OCI-LY3 (cell line): ENCODE data around the gene SMIM43.

Experiments used
- H2AFZ ChIP-seq: fragments of 200-600, 300-600 bp; shearing (Covaris generic); 2 replicates; pipeline ENCODE4 v1.6.0; 2014; ENCODE audit warnings: antibody characterized with exemption, low read depth, low read length
- H3K27ac ChIP-seq: fragments of 200-600, 300-600 bp; sonication (generic); 2 replicates; pipeline ENCODE4 v1.5.1; 2014; ENCODE audit warnings: mild to moderate bottlenecking, low read length, moderate library complexity, mixed read lengths
- H3K27me3 ChIP-seq: fragments of 200-600, 300-600 bp; sonication (generic); 2 replicates; pipeline ENCODE4 v1.6.1; 2014; ENCODE audit warnings: low read depth, low read length, mixed read lengths
- H3K36me3 ChIP-seq: fragments of 200-600, 300-600 bp; sonication (generic); replicated peaks from 2 replicates; pipeline ENCODE3; 2014; ENCODE audit warnings: low read depth, low read length, mixed read lengths
- H3K4me1 ChIP-seq: fragments of 300-600, 200-600 bp; sonication (generic); 2 replicates; pipeline ENCODE4 v1.6.1; 2014; ENCODE audit warnings: low read length, mixed read lengths
- H3K4me2 ChIP-seq: fragments of 200-600, 300-600 bp; sonication (generic); 2 replicates; pipeline ENCODE4 v1.6.1; 2014; ENCODE audit warnings: low read length, mixed read lengths
- H3K4me3 ChIP-seq: fragments of 300-600, 200-600 bp; sonication (generic); 2 replicates; pipeline ENCODE4 v1.5.1; 2014; ENCODE audit warnings: antibody characterized with exemption, mild to moderate bottlenecking, low read length, moderate library complexity
- H3K79me2 ChIP-seq: fragments of 300-600, 200-600 bp; shearing (Covaris generic); 2 replicates; pipeline ENCODE4 v1.6.1; 2014; ENCODE audit warnings: mild to moderate bottlenecking, low read length, mixed read lengths
- H3K9ac ChIP-seq: fragments of 300-600, 200-600 bp; shearing (Covaris generic); 2 replicates; pipeline ENCODE4 v1.6.0; 2014; ENCODE audit warnings: mild to moderate bottlenecking, low read length, moderate library complexity
- H3K9me3 ChIP-seq: fragments of 200-600, 300-600 bp; shearing (Covaris generic); 2 replicates; pipeline ENCODE4 v1.6.1; 2014; ENCODE audit warnings: low read length, mixed read lengths; ENCODE audit not compliant: insufficient read depth
- H4K20me1 ChIP-seq: fragments of 200-600, 300-600 bp; sonication (generic); 2 replicates; pipeline ENCODE4 v1.6.1; 2016; ENCODE audit warnings: low read length, mixed read lengths; ENCODE audit not compliant: insufficient read depth
- EZH2phosphoT487 ChIP-seq: fragments of 200-600 bp; shearing (Covaris generic); IDR thresholded peaks from 2 replicates; pipeline ENCODE4 v1.6.1; 2018; ENCODE audit warnings: antibody characterized with exemption, mixed run types, low read depth
- TF ChIP-seq, protein P1 (sequence below): fragments of 200-600, 300-600 bp; sonication (generic); IDR thresholded peaks from 2 replicates; pipeline ENCODE4 v1.5.1; 2014; ENCODE audit warnings: antibody characterized with exemption, low read length, low read depth

Gene SMIM43

DNA sequence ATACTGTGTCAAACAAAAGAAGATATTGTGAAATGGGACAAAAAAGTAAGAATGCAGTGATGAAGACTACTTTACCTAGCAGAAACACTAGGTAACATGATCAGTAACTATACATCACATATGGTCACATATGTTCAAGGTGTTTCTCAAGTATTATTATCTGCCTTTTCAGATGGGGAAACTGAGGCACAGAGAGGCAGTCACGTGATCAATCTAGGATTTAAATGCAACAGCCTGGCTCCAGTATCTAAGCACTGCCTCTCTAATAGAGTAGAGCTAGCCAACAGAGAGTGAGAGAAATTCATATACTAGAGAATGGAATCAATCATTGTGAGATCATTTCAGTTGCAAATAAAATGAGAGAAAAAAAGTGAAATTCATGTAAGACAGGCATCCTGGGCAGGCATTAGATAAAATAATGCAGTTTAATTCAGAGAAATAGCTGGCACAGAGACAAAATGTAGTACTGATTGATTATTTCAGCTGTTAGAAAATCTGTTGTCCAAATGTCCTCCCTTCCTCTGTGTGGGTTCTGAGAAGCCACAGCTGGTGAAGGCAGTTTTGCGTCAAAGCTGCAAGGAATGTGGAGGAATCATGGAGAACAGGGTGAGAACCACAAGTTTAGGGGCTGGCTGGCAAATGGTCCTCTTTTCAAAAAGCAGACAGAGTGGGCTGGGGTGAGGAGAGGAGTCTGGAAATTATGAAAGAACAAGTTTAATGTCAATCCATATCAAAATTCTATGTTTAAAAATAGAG is 26.0 kb downstream of the SMIM43 start:
- Histone ChIP-seq H3K79me2 (no peaks in the 10 kb centered on the region), H4K20me1 (no peaks in the 10 kb centered on the region), H3K4me2 (no peak overlapping the region), H2AFZ (no peak overlapping the region), H3K36me3 (no peaks in the 10 kb centered on the region), H3K9ac (no peak overlapping the region), H3K4me3 (no peak overlapping the region), H3K9me3 (no peaks in the 10 kb centered on the region), H3K4me1 (no peaks in the 10 kb centered on the region), H3K27me3 (no peaks in the 10 kb centered on the region), H3K27ac (no peak overlapping the region)
- no peak for TF ChIP-seq EZH2phosphoT487
- TF ChIP-seq, protein P1, sequence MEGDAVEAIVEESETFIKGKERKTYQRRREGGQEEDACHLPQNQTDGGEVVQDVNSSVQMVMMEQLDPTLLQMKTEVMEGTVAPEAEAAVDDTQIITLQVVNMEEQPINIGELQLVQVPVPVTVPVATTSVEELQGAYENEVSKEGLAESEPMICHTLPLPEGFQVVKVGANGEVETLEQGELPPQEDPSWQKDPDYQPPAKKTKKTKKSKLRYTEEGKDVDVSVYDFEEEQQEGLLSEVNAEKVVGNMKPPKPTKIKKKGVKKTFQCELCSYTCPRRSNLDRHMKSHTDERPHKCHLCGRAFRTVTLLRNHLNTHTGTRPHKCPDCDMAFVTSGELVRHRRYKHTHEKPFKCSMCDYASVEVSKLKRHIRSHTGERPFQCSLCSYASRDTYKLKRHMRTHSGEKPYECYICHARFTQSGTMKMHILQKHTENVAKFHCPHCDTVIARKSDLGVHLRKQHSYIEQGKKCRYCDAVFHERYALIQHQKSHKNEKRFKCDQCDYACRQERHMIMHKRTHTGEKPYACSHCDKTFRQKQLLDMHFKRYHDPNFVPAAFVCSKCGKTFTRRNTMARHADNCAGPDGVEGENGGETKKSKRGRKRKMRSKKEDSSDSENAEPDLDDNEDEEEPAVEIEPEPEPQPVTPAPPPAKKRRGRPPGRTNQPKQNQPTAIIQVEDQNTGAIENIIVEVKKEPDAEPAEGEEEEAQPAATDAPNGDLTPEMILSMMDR: no peak

DNA sequence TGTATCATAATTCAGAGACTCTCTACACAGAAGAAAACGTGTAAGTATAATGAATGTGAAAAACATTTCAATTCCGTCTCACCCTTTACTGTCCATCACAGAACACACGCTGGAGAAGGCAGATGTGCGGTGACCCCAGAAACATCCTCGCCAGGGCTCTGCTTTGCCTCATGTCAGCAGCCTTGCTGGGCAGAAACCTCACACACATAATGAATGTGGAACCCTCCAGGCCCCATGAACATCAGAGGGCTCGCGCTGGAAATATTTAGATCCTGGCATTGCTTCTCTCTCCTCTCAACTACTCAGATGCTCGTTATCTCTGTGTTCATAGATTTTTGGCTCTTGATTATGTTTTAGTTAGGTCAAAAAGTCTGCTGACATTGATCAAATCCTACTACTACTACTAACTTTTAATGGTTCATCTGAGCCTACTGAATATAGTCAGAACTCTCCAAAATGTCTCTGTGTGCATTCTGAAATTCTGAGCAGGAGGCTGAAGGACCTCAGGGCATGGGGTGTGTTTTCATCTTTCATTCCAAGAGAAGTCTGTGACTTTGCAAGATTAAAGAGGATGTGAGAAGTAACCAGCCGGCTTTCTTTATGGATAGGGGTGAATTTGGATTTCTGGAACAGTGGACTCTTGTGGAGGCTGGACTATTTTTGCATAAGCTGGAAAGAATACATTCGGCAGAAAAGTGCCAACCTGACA is 27.0 kb downstream of the SMIM43 start:
- Histone ChIP-seq H4K20me1 (no peaks in the 10 kb centered on the region), H3K27ac (no peak overlapping the region), H3K36me3 (no peaks in the 10 kb centered on the region), H3K27me3 (no peaks in the 10 kb centered on the region), H3K9ac (no peak overlapping the region), H3K79me2 (no peaks in the 10 kb centered on the region), H3K4me3 (no peak overlapping the region), H2AFZ (no peak overlapping the region), H3K9me3 (no peaks in the 10 kb centered on the region), H3K4me1 (no peaks in the 10 kb centered on the region), H3K4me2 (no peak overlapping the region)
- TF ChIP-seq, protein P1: no peak
- no peak for TF ChIP-seq EZH2phosphoT487

DNA sequence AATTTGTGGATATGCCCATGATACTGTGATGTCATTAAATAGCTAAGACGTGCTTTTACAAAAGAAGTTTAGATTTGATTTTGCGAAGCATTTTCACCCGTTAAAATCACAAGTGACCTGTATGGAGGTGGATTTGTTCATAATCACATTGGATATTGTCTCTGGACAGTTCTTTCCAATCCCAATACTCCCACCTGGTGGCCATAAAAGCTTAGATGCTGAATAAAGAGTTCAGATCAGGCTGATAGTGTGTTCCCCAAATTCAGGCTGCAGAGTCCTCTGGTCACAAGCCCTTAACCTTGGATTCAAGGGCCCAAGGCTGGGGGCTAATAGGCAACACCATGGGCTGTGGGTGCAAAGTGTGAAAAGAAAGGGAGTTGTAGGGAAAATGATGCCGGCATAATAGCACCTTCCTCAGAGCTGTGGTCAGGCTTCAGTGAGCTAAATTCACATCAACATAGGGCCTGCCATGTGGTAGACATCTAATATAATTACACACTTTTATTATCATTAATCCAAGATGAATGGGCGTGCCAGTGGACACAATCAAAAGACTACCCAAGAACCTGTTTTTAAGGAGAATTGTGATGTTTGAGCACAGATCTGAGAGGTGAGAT is 28.1 kb downstream of the SMIM43 start:
- no peak overlapping the region for H3K27ac ChIP-seq
- no peaks in the 10 kb centered on the region for H3K79me2 ChIP-seq
- H3K27me3 ChIP-seq: 0 out of 2 replicates have a peak, but pooled peaks cover 6% of the 10 kb centered on the region
- H3K4me1 ChIP-seq: no peaks in the 10 kb centered on the region
- TF ChIP-seq EZH2phosphoT487: no peak
- TF ChIP-seq, protein P1: peak; percentile 64
- no peaks in the 10 kb centered on the region for H4K20me1 ChIP-seq
- no peak overlapping the region for H3K4me2 ChIP-seq
- H2AFZ ChIP-seq: no peak overlapping the region
- no peaks in the 10 kb centered on the region for H3K9me3 ChIP-seq
- no peaks in the 10 kb centered on the region for H3K36me3 ChIP-seq
- H3K9ac ChIP-seq: no peak overlapping the region
- no peak overlapping the region for H3K4me3 ChIP-seq

DNA sequence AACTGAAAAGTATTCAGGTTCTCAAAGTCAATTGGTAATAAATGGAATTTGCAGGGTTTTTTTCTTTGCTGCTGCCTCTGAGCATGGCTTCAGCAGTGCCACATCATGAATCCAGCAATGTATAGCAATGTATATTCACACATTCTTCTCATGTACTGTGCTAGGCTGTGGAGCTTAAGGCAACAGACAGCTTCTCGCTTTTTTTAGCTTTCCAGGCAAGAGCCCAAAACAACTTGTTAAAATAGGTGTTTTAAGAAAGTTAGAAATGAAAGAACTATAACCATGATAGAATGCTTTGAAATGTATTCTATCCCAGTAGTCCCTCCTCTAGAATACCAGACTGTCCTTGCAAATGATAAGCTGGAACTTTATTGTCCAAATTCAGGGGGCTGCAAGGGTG is 30.4 kb downstream of the SMIM43 start:
- no peaks in the 10 kb centered on the region for H3K9me3 ChIP-seq
- H4K20me1 ChIP-seq: no peaks in the 10 kb centered on the region
- no peak overlapping the region for H2AFZ ChIP-seq
- H3K27me3 ChIP-seq: 0 out of 2 replicates have a peak, but pooled peaks cover 6% of the 10 kb centered on the region
- no peaks in the 10 kb centered on the region for H3K36me3 ChIP-seq
- H3K79me2 ChIP-seq: no peaks in the 10 kb centered on the region
- no peak overlapping the region for H3K27ac ChIP-seq
- TF ChIP-seq EZH2phosphoT487: no peak
- TF ChIP-seq, protein P1: no peak
- no peak overlapping the region for H3K9ac ChIP-seq
- no peaks in the 10 kb centered on the region for H3K4me1 ChIP-seq
- H3K4me3 ChIP-seq: no peak overlapping the region
- H3K4me2 ChIP-seq: no peak overlapping the region
